CD4-positive, alpha-beta T cell treated with Interleukin-15 for 4 hours (primary cell): ENCODE data around the gene GLB1L3.

ENCODE experiments used
- DNase-seq: peaks from one replicate; pipeline ENCODE4 v3.0.0-alpha.2; 2020; ENCODE audit warnings: low spot score

GLB1L3 gene, protein sequence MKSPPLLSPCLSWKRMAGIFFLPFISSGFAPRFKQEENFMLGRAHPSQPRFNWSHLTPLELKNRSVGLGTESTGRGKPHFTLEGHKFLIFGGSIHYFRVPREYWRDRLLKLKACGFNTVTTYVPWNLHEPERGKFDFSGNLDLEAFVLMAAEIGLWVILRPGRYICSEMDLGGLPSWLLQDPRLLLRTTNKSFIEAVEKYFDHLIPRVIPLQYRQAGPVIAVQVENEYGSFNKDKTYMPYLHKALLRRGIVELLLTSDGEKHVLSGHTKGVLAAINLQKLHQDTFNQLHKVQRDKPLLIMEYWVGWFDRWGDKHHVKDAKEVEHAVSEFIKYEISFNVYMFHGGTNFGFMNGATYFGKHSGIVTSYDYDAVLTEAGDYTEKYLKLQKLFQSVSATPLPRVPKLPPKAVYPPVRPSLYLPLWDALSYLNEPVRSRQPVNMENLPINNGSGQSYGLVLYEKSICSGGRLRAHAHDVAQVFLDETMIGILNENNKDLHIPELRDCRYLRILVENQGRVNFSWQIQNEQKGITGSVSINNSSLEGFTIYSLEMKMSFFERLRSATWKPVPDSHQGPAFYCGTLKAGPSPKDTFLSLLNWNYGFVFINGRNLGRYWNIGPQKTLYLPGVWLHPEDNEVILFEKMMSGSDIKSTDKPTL

DNA sequence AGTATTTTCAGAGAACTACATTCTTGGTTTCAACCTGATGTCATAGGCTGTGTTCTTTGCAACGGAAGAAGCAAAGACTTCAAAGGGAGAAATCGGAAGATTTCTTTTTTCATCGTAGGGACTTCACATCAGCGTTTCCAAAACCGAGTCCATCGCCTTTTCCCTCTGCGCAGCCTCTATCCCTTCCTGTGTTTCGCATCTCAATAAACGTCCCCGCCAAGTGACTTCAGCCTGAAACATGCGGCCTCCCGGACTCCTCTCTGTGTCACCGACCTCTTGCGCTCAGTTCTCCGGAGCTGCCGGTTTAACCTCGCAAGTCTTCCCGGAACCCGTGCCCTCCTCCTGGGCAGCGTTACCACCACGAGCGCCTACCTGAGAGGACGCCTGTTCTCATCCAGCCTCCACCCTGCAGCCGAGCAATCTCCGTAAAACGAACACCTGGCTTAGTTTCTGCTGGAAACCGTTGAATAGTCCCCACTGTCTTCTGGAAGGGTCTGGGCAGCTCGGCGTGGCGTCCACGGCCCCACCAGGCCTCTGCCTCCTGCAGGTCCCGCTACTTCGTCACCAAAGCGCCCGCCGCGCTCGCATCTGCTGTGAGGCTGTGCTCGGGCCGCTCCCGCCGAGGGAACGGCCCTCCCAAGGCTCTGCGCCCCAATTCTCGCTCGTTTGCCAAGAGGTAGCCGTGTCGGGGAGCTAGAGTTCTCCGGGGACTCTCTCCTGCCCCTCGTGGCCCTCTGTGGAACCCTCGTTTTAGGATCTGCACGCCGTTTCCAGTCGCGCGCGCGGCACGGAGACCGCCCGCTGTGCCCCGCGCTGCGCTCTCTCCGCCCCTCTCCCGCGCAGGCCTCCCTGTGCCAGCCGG lies at the start of gene GLB1L3:
Gene GLB1L3, plus strand, starts transcription at position 846 of the 862 bp plus-strand sequence. CDS start 362 bp downstream, outside the sequence.
- DNase-seq = peak; percentile 75

DNA sequence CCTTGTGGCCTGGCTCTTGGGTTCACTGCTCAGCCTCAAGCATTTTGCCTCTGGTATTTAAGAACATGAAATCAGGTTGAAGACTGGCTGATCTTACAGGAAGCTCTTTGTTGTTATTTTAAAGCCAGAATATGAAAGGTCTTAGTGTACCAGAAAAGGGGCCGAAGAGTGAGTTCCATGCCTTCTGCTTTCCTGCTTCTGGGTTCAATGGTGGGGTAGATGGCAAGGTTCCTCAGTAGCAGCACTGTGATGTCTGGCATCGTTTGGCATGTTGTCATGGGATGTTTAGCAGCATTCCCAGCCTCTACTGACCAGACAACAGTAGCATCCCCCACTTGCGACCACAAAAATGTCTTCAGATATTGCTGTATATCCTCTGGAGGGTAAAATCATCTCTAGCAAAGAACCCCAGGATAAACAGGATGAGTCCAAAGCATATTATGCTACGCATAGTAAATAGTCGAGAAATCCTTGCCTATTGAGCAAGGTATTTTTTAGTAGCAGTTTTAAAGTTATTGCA lies 49.3 kb upstream of the GLB1L3 start:
- DNase-seq = no peak

DNA sequence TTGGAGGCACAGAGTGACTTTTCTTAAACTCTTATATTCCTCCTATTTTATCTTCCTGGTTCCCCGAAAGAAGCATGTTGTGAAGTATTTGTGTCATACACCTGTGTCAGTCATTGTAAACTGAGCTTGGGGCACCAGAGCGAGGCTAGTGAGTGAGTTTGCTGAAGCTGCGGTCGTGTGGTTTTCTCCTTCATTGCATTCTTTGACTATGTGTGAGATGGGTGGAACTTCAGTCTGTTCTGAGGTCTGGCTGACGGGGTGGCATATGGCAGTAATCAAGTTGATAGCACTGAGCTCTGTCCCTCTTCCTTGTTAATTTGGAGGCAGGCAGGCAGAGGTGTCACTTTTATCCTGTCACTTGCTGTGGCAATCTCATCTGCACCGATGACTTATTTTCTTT lies 47.6 kb upstream of the GLB1L3 start:
- DNase-seq = peak; percentile 41

DNA sequence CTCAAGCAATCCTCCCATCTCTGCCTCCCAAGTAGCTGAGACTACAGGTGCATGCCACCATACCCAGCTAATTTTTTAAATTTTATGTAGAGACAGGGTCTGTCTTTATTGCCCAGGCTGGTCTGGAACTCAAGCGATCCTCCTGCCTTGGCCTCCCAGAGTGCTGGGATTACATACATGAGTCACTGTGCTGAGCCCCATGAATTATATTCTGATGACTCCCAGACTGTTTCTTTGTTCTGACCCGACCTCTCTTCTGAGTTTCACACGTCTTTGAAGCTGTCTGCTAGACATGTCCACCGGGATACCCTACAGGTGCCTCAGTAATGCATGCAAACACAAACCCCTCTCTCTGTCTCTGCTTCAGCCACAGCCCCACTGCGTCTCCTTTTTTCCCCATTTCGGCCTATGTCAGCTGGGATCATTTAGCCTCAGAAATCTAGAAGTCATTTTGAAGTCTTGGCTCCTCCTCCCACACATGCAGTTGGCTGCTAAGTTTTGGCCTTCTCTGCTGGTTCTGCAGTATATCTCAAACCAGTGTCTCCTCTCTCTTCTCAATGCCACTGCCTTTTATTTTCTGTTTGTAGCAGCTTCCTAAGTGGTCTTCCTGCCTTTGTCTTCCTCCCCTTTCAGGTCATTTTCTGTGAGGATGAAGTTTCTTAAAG lies 46.9 kb upstream of the GLB1L3 start:
- no peak for DNase-seq

DNA sequence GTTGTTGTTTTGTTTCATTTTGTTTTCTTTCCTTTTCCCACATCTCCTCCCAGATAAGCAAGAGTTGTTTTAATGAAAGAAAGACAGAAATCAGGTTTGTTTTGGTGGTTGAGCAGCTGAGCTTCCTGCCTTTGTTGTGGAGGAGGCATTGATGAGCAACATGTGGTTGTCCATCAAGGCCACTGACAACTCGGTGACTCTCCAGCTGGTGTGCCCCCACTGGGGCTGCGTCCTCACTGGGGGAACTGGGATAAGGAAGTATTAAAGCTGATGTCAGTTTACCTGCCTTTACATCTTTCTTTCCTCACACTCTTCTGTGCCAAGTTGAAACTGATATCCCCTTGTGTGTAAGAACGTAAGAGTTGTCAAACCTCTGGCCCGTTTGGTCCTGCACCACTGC lies 45.8 kb upstream of the GLB1L3 start:
- no peak for DNase-seq

DNA sequence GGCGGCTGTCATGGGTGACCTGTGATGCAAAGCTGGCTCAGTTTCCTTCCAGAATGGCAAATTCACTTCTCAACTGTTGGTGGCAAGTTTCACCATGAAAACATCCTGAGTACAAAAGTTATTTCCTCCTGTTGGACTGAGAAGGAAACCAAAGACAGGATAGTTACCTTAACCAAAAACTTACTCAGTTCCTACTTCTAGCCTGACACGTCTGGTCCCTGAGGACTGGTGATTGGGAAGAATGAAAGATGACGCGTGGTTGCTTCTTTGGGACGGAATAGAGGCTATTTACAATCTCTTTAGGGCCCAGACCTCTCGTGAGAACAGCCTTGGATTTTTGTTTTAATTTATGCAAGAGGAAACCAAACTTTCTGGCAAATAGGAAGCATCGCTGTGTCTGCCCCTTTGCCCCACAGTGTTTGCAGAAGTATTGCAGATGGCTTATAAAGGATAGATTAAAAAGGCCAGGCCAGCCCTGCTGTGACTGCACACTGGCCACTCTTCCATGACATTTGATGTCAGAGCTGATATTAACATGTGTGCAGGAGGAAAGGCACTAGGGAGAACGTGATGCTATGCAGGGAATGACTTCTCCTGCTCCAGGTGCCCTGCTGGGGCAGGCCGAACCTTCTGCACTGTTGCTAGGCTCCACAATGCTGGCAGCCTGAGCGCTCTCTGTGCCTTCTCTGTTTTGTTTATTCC lies 44.1 kb upstream of the GLB1L3 start:
- DNase-seq = no peak

DNA sequence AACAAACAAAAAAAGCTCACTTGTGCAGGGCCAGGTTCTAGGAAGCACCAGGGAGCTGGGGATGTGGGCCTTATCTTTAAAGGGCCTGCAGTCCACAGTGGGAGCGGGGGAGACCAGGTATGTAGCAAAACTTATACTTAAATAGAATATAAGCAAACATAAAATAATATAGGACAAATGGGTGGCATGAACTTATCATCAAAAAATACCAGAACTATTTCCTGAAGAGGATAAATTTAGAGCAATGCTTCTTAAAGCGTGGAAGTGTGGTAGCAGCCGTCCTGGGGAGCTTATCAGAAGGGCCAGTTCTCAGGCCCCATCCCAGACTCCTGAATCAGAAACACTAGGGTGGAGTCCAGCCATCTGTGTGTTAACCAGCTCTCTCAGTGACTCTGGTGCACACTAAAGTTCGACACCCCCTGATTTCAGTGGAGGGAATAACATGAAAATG lies 42.4 kb upstream of the GLB1L3 start:
- no peak for DNase-seq

DNA sequence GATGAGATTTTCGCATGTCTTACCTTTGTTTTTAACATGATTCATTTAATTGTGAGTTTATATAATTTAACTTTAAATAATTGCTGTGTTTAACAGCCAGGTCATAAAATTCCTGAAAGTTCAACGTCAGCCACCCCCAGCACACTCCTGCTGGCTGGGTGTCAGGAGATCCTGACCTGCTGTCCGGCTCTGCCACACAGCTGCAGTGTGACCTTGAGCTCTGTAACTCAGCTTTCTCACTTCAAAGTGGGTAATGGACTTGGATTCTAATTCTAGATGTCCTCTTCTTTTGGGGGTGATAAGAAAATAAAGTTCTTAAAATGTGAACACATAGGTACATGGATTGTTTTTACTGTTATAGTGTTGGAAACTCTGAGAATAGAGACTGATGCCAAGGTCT lies 40.8 kb upstream of the GLB1L3 start:
- no peak for DNase-seq

DNA sequence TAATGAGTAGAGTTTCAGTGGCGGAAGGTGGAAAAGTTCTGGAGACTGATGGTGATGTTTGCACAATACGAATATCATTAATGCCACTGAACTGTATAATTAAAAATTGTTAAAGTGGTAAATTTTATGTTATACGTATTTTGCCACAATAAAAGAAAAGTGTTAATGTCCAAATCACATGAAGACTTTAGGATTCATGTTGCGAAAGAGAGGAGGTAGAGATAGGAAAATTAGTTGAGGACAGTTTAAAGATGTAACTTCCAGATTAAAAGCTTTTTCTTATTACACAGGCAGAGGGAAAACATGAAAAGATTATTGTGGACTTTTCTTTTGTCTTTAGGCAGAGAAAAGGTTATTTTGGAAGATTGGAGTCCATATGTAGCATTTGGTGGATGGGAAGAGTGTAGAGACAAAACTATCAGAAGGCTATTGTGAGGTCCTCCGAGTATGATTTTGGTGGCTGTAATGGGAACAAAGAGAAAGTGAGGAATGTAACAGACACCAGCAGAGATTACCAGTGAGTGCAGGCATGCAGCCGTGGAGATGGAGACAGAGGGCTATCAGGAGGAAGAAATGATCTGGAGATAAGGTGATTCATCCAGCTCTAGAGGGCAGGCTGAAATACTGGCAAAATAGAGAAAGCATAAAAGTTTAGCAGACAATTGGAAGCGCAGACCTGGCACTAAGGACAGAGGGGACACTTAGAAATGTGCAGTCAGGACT lies 39.2 kb upstream of the GLB1L3 start:
- no peak for DNase-seq

DNA sequence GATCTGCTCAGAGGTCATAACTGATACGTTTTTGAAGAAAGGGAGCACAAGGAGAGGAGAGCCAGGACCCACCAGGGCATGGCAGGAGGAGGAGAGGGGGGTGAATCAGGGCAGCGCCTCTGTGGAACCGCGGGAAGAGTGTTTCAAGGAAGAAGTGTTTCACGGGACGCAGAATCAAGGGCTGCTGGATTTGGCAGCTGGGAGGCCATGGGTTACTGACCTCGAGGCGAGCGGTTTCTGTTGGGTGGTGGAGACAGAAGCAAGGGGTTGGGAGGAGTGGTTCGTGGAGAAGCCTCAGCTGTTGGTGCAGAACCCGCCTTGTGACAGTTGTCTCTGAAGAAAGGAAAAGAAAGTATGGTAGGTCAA lies 38.6 kb upstream of the GLB1L3 start:
- no peak for DNase-seq

DNA sequence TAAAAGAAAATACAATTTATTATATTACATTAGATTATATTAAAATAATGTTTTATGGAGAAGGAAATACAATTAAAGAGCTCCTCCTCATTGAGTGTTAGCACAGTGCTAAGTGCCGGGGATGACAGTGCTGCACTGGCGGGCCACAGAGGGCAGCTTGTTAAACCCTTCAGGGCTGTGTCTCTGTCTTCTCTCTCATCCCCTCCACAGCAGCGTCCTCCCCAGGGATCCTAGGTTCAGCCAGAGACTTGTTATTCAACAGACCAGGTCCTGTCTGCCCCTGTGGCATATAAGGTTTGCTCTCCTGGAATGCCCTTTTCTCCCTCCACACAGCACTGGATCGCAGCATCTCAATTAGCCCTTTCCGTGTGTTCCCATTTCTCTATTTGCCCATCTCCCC lies 37.2 kb upstream of the GLB1L3 start:
- no peak for DNase-seq

DNA sequence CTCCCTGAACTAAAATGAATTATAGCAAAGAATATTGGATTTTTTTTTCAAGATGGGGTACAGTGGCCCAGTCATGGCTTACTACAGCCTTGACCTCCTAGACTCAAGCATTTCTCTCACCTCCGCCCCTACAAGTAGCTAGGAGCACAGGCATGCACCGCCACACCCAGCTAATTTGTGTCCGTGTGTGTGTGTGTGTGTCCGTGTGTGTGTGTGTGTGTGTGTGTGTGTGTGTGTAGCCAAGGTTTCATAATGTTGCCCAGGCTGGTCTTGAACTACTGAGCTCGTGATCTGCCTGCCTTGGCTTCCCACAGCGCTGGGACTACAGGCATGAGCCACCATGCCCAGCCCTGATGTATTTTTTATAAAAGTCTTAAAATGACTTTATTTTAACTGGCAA lies 35.6 kb upstream of the GLB1L3 start:
- DNase-seq = no peak

DNA sequence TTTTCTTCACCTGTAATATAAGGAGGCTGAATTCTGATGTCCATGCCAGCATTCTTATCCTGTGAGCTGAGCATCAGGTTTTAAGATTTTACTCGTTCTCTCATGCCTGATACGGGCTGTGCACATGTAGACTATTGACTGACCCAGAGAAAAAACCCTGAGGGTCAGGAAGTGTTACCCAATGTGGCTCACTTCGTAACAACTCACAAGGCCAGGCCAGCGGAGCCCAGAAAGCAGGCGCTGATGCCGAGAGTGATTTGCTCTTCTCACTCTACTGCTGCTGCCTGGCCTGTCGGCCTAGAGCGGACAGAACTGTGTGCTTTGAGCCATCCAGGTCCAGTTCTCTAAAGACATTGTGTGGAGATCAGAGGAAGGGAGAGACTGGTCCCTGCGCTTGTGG lies 33.8 kb upstream of the GLB1L3 start:
- DNase-seq = no peak

DNA sequence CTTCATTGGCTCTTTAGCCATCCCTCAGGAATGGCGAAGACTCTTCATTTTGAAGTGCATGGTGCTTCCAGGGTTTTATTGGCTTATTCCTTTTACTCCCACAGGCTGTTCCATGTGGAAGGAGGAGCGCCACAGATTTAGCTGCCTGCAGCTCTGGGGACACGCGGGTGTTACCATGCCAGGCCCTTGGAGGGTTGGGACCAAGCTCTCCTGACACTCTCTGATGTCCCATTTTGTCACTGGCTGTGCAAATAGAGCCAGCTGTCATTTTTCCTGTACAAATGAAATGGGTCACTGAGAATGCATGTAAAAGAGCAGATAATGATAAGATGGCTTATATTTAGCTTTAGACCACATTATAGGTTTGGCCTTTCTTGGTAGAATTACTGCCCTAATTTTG lies 32.3 kb upstream of the GLB1L3 start:
- DNase-seq = no peak

DNA sequence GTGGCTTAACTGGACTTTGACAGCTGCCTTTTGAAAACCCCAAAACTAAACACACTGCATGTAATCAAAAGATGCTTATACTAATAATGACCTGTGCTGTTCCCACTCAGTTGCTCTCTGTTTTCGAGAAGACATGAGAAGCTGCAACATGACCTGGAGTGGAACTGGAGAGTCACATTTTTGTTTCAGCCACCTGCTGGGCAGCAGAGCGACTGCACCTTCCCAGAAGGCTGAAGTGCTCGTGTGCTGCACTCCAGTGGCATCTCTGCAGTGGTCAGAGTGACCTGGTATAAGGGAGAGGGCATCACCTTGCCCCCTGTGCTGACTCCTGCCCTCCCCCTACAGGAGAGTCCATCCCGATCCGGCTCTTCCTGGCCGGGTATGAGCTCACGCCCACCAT lies 31.6 kb upstream of the GLB1L3 start:
- DNase-seq = peak; percentile 21

DNA sequence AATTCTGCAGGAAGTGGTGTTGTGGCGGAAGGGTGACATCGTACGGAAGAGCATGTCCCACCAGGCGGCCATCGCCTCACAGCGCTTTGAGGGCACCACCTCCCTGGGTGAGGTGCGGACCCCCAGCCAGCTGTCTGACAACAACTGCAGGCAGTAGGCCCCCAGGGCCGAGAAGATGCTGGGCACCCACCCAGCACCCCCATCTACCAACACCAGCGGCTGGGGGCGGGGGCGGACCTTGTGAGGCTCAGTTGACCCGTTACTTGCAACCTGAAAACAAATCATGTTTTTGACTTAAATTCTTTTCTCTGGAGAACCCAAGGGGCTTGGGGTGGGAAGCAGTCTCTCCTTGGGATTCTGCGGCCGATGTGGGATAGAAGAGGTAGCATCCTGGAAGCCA lies 30.7 kb upstream of the GLB1L3 start:
- no peak for DNase-seq

DNA sequence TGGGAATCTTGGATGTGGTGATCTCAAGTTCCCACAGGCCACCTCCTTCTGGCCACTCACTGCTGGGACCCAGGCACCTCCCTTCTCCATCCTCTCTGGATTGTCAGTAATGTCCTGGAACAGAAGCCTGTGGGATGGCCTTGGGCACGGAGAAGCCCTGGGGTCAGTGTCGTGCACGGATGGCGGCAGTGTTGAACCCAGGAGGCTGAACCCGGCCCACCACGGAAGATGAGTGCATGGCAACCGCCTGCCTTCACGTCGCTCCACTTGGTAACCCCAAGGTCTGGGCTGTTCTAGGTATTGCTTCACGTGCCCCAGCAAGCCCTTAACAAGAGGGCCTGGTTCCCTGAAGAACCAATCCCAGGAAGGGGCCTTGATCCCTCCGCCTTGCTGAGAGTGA lies 30.1 kb upstream of the GLB1L3 start:
- DNase-seq = no peak

DNA sequence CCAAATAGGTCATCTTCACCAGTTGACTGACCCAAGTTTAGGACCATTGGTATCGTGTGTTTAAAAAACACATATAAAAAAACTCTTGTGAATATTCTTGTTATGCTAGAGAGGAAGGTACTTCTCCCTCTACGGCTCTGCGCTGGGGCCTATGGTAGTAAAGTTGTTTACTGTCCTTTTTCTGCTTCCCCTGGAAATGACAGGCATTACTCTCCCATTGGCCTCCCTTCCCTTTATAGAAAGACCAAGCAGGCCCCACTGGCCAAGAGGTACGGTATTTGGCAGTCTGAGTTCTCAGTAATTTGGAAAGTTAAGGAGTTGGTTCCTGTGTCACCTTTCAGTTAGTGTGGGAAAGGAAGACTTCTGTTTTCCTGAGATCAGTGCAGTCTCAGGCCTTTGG lies 29.5 kb upstream of the GLB1L3 start:
- no peak for DNase-seq

DNA sequence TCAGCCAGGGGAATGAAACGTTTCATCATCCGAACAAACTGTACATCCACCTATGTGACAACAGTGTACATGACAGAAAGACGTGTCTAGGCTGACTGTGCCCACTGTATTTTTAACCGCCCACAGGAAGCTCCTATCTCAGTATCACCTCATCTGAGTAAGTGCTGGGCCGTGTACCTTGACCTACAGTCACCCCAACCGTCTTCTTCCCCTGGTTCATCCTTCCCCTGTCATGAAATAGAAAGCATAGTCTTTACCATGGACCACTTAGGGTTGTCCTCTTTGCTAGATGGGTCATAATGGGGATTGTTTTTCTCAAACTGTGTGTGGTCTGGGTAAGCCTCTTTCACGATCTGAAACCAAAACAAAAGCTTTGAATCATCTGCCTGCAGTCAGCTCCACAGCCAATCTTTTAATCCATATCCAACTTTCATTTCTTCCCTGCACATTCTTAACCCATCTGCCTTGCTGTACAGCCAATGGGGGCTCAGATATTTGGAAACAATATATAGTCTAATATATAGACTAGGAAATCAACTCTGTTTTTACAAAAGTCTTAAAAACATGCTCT lies 27.2 kb upstream of the GLB1L3 start:
- no peak for DNase-seq

DNA sequence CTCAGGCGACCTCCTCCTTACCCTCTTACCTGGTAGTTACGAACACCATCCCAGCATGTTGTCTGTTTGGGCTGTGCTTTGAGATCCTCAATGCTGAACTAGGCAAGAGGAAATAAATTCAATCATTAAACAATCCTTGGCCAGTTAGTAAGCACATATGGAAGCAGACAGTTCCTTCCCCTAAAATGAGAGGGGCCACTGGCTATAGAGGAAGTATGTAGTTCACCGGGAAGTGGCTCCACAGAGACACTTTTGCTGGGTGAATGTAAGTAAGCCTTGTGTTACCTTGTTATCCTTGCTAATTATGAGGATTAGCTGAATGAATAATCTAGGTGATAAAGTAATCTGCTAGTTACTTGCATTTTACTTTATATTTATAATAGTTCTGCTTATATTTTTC lies 25.9 kb upstream of the GLB1L3 start:
- DNase-seq = no peak
